ENCODE measurements around the gene ORAI2.

GRCh38 chr7:102404005-102404861, 29.1 kb upstream of the ORAI2 start:
- TF ChIP-seq, protein P1, sequence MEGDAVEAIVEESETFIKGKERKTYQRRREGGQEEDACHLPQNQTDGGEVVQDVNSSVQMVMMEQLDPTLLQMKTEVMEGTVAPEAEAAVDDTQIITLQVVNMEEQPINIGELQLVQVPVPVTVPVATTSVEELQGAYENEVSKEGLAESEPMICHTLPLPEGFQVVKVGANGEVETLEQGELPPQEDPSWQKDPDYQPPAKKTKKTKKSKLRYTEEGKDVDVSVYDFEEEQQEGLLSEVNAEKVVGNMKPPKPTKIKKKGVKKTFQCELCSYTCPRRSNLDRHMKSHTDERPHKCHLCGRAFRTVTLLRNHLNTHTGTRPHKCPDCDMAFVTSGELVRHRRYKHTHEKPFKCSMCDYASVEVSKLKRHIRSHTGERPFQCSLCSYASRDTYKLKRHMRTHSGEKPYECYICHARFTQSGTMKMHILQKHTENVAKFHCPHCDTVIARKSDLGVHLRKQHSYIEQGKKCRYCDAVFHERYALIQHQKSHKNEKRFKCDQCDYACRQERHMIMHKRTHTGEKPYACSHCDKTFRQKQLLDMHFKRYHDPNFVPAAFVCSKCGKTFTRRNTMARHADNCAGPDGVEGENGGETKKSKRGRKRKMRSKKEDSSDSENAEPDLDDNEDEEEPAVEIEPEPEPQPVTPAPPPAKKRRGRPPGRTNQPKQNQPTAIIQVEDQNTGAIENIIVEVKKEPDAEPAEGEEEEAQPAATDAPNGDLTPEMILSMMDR (conservative IDR thresholded peaks at IDR 0.05; ENCODE audit: low read depth, low read length) = peak; percentile 50
- TF ChIP-seq RAD21 (IDR thresholded peaks at IDR 0.05; ENCODE audit: low read length) = peak; percentile 42
- TF ChIP-seq MXI1 (IDR thresholded peaks at IDR 0.05; ENCODE audit: borderline replicate concordance, low read depth, low read length) = no peak
- TF ChIP-seq USF2 (IDR thresholded peaks at IDR 0.05; ENCODE audit: low read depth, low read length) = no peak
- TF ChIP-seq, protein P2, sequence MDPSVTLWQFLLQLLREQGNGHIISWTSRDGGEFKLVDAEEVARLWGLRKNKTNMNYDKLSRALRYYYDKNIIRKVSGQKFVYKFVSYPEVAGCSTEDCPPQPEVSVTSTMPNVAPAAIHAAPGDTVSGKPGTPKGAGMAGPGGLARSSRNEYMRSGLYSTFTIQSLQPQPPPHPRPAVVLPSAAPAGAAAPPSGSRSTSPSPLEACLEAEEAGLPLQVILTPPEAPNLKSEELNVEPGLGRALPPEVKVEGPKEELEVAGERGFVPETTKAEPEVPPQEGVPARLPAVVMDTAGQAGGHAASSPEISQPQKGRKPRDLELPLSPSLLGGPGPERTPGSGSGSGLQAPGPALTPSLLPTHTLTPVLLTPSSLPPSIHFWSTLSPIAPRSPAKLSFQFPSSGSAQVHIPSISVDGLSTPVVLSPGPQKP (IDR thresholded peaks at IDR 0.05; ENCODE audit: borderline replicate concordance, low read depth, low read length) = no peak
- TF ChIP-seq CEBPB (IDR thresholded peaks at IDR 0.05; ENCODE audit: low read depth, low read length) = no peak
- TF ChIP-seq BHLHE40 (IDR thresholded peaks at IDR 0.05; ENCODE audit: low read depth, low read length) = no peak
- no peak for TF ChIP-seq POLR2A (IDR thresholded peaks at IDR 0.05; ENCODE audit: low read depth, low read length)
- no peak for TF ChIP-seq CHD1 (IDR thresholded peaks at IDR 0.05; ENCODE audit: low read depth, low read length)
- no peak for TF ChIP-seq NFE2L2 (IDR thresholded peaks at IDR 0.05; ENCODE audit: low read depth, low read length)
- no peak for TF ChIP-seq FOS (IDR thresholded peaks at IDR 0.05; ENCODE audit: low read depth, low read length)

Data from IMR-90 (cell line).